Hematopoietic multipotent progenitor cell treated with erythropoietin and hydrocortisone succinate and interleukin-3 and kit ligand, for 4 days (in vitro differentiated cells): ENCODE data around the gene RDX.
A peak's percentile ranks its signal among the peaks of the same experiment; 100 is the strongest.

Experiments used
- DNase-seq: peaks from one replicate; pipeline ENCODE4 v3.0.0-alpha.2; 2015

The RDX gene

GRCh38 chr11:110199184-110199981 is 97.0 kb downstream of the RDX start:
- no peak for DNase-seq

- no peak for DNase-seq
Measured at GRCh38 chr11:110198031-110198729, 98.2 kb downstream of the RDX start.

GRCh38 chr11:110196884-110197420 is 99.5 kb downstream of the RDX start:
- no peak for DNase-seq

- DNase-seq = no peak
Measured at GRCh38 chr11:110196241-110196754, 100.1 kb downstream of the RDX start.

DNA sequence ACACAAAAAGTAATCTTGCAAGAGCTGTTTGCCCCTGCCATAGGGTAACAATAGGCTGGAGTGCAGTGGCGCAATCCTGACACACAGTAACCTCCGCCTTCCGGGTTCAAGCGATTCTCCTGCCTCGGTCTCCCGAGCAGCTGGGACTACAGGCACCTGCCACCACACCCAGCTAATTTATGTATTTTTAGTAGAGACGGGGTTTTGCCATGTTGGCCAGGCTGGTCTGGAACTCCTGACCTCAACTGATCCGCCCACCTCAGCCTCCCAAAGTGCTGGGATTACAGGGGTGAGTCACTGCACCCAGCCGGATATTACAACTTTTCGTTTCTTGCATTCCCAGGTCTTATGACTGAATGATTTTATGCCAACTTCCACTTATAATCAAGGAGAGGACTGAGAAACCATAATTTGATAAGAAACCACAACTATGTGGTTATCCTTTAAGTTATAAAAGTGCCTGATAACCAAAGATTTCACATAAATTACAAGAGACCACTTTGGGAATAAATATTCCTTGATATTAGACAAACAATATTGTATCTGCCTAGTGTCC is 102.1 kb downstream of the RDX start:
- DNase-seq = peak; percentile 25

DNA sequence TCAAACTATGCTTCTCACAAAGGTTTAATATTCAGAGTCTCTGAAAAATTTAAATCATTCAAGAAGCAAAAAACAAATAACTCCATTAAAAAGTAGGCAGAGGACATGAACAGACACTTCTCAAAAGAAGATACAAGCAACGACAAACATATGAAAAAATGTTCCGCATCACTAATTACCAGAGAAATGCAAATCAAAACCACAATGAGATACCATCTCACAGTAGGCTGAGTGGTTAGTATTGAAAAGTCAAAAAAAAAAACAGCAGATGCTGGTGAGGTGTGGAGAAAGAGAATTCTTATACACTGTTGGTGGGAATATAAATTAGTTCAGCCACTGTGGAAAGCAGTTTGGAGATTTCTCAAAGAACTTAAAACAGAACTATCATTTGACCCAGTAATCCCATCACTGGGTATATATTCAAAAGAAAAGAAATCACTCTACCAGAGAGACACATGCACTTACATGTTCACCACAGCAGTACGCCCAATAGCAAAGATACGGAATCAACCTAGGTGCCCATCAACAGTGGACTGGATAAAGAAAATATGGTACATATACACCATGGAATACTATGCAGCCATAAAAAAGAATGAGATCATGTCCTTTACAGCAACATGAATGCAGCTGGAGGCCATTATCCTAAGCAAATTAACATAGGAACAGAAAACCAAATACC is 103.7 kb downstream of the RDX start:
- DNase-seq = peak; percentile 56

DNA sequence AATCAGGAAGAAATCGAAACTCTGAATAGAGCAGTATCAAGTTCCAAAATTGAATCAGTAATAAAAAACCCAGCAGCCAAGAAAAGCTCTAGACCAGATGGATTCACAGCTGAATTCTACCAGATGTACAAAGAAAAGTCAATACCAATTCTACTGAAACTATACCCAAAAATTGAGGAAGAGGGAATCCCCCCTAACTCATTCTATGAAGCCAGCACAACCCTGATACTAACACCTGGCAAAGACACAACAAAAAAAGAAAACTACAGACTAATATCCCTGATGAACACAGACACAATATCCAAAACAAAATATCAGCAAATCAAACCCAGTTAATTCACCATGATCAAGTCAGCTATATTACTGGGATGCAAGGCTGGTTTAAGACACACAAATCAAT is 105.5 kb downstream of the RDX start:
- DNase-seq = no peak

DNA sequence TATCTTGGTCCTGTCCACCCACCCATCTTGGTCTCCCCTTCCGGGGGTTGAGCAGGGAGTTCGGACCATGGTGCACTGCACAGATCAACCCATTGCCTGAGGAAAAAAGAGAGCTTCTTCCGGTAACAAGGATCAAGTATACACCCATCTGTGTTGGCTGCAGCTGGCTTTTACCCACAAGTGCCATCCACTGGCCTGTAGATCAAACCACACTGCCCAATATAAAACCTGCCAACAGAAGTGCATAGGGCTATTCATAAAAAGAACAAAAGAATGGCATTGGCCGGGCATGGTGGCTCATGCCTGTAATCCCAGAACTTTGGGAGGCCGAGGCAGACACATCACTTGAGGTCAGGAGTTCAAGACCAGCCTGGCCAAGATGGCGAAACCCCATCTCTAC is 108.7 kb downstream of the RDX start:
- DNase-seq = no peak

DNA sequence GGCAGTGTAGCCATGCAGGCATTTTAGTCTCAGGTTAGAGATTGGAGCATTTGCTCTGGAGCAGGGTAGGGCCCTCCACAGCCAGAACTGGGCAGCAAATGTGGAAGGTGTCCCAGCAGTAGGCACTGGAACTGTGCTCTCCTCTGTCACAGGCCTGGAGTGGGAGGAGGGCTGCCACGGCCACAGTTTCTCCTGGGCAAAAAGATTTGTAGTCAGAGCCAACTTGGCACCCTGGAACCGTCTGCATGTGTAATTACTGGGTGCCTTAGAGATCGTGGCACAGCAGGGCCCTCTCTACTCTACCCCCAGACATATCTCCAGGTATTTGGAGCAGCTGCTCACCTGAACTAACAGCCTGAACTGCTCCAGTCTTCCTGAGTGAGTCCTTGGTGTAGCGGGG is 109.5 kb downstream of the RDX start:
- DNase-seq = no peak

GRCh38 chr11:110186456-110186855 is 110.0 kb downstream of the RDX start:
- no peak for DNase-seq

DNA sequence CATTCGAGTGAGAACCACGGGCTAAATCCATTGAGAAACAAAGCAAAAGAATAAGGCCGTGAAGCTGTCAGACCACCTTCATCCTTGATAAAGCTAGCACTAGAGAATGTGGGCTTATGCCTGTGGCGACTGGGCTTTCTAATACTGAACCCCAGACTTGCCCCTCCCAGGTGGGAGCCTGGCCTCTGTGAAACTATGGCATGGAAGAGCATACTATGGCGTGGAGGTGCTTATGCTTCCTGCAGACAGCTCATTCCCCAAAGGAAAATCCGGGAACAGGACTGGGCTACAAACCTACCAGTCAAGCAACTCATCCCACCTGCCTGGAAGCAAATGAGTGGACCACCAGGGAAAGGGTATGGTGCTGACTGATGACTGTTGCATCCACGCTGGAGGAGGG is 110.8 kb downstream of the RDX start:
- no peak for DNase-seq

- DNase-seq = no peak
Measured at GRCh38 chr11:110185121-110185591, 111.3 kb downstream of the RDX start.

DNA sequence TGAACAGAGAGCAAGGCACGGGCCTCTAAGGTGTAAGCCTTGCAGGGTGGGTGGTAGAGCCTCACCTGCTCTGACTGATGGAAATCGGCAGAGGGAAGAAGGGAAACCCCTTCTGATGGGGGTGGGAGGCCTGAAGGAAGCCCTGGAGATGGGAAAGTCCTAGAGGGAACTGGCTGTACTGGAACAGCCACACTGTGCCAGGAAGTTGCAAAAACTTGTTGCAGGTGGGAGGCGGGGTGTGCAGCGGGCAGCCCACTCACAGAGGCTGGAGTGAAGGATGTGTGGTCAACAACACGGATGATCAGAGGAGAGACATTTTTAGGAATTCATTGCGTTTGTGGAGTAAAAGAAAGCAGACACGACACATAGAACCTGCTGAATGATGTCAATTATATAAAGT is 112.0 kb downstream of the RDX start:
- no peak for DNase-seq

- no peak for DNase-seq
Measured at GRCh38 chr11:110182886-110183285, 113.5 kb downstream of the RDX start.

DNA sequence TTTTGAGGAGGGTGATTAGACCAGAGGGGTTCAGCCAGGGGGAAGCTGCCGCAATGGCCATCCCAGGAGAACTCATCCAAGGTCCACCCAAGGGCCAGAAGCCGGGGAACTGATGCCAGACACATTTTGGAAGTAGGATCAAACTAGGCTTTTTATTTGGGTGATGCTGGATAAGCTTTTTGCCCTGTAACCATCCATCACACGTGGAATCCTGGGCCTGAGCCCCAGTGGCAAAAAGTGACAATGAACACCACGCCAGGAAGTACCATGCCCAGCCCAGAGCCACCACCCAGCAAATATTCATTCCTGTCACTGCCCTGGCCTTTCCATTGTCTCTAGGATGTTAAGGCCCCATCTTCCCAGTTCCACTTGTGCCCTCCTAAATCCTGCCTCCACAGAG is 117.3 kb downstream of the RDX start:
- DNase-seq = no peak

- no peak for DNase-seq
Measured at GRCh38 chr11:110177086-110177456, 119.3 kb downstream of the RDX start.

GRCh38 chr11:110176366-110177085 is 119.9 kb downstream of the RDX start:
- DNase-seq = no peak

DNA sequence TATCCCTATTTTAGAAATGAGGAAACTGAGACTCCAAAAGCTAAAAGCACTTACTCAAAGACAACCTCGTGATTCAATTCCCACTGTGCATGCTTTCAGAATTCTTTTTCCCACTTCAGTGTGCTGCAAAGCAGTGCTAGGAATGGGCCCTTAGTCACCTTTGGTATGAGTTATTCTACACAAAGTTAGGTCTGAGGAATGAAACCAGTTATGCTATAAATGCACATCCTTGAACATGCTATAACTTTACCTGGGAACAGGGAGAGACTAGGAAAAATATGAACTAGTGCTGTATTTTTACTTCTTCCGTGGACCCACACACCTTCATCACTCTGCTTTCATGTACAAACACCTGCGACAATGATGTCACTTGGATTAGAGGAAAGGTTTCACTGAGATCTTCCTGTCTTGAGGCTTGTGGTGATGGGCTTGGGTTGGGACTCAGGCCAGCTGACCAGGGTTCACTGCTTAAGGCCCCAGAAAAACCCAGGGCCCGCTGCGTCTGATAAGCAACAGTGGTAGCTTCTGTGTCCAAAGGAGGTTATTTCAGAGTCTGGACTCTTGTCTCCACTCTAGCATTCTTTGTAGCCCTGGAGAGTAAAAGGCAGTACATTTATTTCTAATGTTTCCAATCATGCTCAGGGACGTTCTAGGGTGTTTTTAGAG is 121.6 kb downstream of the RDX start:
- DNase-seq = peak; percentile 23

DNA sequence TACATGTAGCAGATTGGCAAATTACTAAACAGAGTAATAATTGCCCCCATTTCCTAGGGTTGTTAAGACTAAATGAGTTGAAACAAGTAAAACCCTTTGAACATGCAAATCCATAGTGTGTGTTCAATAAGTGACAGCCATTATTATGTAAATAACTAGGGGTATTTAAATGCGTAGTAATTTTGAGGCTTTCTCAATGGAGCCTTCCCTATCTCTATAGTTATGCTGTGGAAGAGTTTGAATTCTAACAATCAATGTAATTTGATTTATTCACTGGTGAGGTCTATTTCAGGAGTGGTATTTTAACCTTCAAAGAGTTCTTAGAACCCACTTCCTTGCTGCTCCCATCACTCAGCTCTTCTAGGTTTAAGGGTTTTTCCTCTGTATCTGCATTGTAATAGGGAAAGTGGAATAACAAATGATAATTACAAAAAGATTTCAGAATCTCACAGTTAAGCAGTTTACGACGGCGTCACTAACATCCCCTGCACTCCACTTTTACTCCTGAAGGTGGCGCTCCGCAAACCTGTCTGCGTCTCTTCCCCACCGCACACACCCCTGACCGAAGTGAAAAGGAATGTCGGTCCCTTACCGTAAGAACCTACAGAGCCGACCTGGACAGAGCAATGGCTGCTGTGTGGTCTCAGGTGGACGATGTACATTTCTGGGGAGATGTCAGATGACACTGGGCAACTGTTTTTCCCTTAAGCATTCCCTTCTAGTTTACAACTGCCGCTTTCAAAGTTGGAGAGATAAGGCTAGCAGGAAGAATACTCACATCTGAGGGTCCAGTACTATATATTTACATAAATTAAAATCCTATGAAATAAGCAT is 122.4 kb downstream of the RDX start:
- peak; percentile 82 for DNase-seq

GRCh38 chr11:110172468-110173065 is 123.8 kb downstream of the RDX start:
- no peak for DNase-seq
